Testis (tissue), 3 donors: ENCODE measurements around the gene VKORC1. TPM values are rescaled to one million over a fixed set of nuclear protein-coding genes. Genes with fewer than 3 reads are reported as not detected.

ENCODE experiments used
- DNase-seq: peaks from one replicate; pipeline ENCODE4 v3.0.0-alpha.2; 2019
- H3K27ac ChIP-seq, 2 donors: fragments of 200-600 bp; sonication (generic); one replicate each; pipeline ENCODE4 v1.5.1; 2019
- H3K27me3 ChIP-seq: fragments of 200-600 bp; sonication (generic); one replicate; pipeline ENCODE4 v1.5.1; 2019
- H3K36me3 ChIP-seq: fragments of 200-600 bp; sonication (generic); one replicate; pipeline ENCODE4 v1.5.1; 2017; ENCODE audit warnings: low read depth; ENCODE audit errors: missing control alignments
- H3K4me1 ChIP-seq: fragments of 200-600 bp; sonication (generic); one replicate; pipeline ENCODE4 v1.5.1; 2019
- H3K4me3 ChIP-seq, 2 donors: fragments of 200-600 bp; sonication (generic); one replicate each; pipeline ENCODE4 v1.5.1; 2017 to 2019
- H3K9me3 ChIP-seq: fragments of 200-600 bp; sonication (generic); one replicate; pipeline ENCODE4 v1.5.1; 2017
- POLR2A ChIP-seq: fragments of 450-650 bp; IDR thresholded peaks from one replicate; pipeline ENCODE4 v1.6.1; 2017; ENCODE audit warnings: antibody characterized with exemption, mild to moderate bottlenecking, moderate library complexity
- WGBS, 2 donors: methylation state at CpG; one replicate each; pipeline ENCODE4 v1.1.5; 2018; 5-methylcytosine and 5-hydroxymethylcytosine counted together
- intact Hi-C: fragments of 100-400 bp; cut with DNase I; formaldehyde crosslinking; loops from one replicate; pipeline ENCODE4 v1.15.1; 2023; ENCODE audit warnings: low total_unique reads
- polyA plus RNA-seq: library from polyadenylated mRNA; stranded (reverse); fragments of 350-450 nt; fragmentation: Illumina TruSeq; extraction: RNeasy Lipid Tissue Mini Kit (QIAGEN cat#74804); gene quantifications from one replicate; pipeline ENCODE4 v1.2.3, GENCODE V29; 2014; ENCODE audit warnings: low read depth, low replicate concordance; ENCODE audit not compliant: insufficient read depth
- total RNA-seq, 2 donors: library from RNA; depleted of rRNA; stranded (reverse); fragments of >200 nt; gene quantifications; one replicate each; pipeline ENCODE4 v1.2.3, GENCODE V29; 2016
- TF ChIP-seq, protein P1 (sequence below), 3 experiments: fragments of 450-650 bp in 2 of 3; fragments of 200-600 bp in 1 of 3; sonication (generic) in 1 of 3; IDR thresholded peaks; one replicate each; pipeline ENCODE4 v1.5.1; 2016 to 2019; ENCODE audit warnings: antibody characterized with exemption in 3 of 3, mild to moderate bottlenecking in 2 of 3, moderate library complexity in 1 of 3

The VKORC1 gene
- total and polyA plus RNA-seq, 3 donors from 2014 or later, result 102 to 183 (median 102) TPM

DNA sequence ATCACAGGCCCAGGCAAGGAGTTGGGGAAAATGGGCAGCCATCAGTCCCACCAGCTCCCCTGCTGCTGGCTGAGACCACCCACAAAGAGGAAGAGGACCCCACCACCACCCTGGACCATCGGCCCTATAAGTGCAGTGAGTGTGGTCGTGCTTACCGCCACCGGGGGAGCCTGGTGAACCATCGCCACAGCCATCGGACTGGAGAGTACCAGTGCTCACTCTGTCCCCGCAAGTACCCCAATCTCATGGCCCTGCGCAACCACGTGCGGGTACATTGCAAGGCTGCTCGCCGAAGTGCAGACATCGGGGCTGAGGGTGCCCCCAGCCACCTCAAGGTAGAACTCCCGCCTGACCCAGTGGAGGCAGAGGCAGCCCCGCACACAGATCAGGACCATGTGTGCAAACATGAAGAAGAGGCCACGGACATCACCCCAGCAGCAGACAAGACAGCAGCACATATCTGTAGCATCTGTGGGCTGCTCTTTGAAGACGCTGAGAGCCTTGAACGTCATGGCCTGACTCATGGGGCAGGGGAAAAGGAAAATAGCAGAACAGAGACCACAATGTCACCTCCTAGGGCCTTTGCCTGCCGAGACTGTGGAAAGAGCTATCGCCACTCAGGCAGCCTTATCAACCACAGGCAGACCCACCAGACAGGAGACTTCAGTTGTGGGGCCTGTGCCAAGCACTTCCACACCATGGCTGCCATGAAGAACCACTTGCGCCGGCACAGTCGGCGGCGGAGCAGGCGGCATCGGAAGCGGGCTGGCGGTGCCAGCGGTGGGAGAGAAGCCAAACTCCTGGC, 16.8 kb downstream of the VKORC1 start:
- no peak overlapping the region for H3K4me3 ChIP-seq
- peaks cover 16% of the 10 kb centered on the region for H3K4me1 ChIP-seq
- no peaks in the 10 kb centered on the region for H3K27me3 ChIP-seq
- no peak for DNase-seq
- H3K27ac ChIP-seq, result no peak overlapping the region
- H3K9me3 ChIP-seq, result no peaks in the 10 kb centered on the region
- intact Hi-C loops, result no loop called here
- WGBS, 2 donors, result 93 to 95% methylated on average over 8 to 30 of the region's 30 CpGs
- no peak for TF ChIP-seq POLR2A
- TF ChIP-seq, protein P1, sequence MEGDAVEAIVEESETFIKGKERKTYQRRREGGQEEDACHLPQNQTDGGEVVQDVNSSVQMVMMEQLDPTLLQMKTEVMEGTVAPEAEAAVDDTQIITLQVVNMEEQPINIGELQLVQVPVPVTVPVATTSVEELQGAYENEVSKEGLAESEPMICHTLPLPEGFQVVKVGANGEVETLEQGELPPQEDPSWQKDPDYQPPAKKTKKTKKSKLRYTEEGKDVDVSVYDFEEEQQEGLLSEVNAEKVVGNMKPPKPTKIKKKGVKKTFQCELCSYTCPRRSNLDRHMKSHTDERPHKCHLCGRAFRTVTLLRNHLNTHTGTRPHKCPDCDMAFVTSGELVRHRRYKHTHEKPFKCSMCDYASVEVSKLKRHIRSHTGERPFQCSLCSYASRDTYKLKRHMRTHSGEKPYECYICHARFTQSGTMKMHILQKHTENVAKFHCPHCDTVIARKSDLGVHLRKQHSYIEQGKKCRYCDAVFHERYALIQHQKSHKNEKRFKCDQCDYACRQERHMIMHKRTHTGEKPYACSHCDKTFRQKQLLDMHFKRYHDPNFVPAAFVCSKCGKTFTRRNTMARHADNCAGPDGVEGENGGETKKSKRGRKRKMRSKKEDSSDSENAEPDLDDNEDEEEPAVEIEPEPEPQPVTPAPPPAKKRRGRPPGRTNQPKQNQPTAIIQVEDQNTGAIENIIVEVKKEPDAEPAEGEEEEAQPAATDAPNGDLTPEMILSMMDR (IDR thresholded peaks at IDR 0.05), result no peak
- H3K36me3 ChIP-seq, result no peaks in the 10 kb centered on the region

DNA sequence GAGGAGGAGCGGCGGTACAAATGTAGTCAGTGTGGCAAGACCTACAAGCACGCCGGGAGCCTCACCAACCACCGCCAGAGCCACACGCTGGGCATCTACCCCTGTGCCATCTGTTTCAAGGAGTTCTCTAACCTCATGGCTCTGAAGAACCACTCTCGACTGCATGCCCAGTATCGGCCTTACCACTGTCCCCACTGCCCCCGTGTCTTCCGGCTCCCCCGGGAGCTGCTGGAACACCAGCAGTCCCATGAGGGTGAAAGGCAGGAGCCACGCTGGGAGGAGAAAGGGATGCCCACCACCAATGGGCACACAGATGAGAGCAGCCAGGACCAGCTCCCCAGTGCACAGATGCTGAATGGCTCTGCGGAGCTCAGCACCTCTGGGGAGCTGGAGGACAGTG, 17.6 kb downstream of the VKORC1 start:
- no peak overlapping the region for H3K27ac ChIP-seq
- H3K9me3 ChIP-seq, result no peaks in the 10 kb centered on the region
- H3K36me3 ChIP-seq, result no peaks in the 10 kb centered on the region
- peaks cover 12% of the 10 kb centered on the region for H3K4me1 ChIP-seq
- no peak for DNase-seq
- H3K27me3 ChIP-seq, result no peaks in the 10 kb centered on the region
- intact Hi-C loops, result no loop called here
- TF ChIP-seq POLR2A, result no peak
- TF ChIP-seq, protein P1 (IDR thresholded peaks at IDR 0.05), result no peak
- no peak overlapping the region for H3K4me3 ChIP-seq
- 91% methylated on average over 13 of the region's 13 CpGs; no CpG with 5 or more reads in 1 of the 2 donors for WGBS, 2 donors

DNA sequence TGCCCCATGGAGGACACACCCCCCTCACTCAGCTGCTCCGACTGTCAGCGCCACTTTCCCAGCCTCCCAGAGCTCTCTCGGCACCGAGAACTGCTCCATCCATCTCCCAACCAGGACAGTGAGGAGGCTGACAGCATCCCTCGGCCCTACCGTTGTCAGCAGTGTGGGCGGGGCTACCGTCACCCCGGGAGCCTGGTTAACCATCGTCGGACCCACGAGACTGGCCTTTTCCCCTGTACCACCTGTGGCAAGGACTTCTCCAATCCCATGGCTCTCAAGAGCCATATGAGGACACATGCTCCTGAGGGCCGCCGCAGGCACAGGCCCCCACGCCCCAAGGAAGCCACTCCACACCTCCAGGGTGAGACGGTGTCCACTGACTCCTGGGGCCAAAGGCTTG, 18.3 kb downstream of the VKORC1 start:
- Histone ChIP-seq H3K4me1 (peaks cover 16% of the 10 kb centered on the region), H3K27ac (no peak overlapping the region), H3K9me3 (no peaks in the 10 kb centered on the region), H3K36me3 (no peaks in the 10 kb centered on the region), H3K4me3 (no peak overlapping the region), H3K27me3 (no peaks in the 10 kb centered on the region)
- TF ChIP-seq POLR2A, result no peak
- TF ChIP-seq, protein P1 (IDR thresholded peaks at IDR 0.05), result no peak
- intact Hi-C loops, result no loop called here
- WGBS, 2 donors, result 70 to 81% methylated on average over 13 to 16 of the region's 16 CpGs
- DNase-seq, result no peak

DNA sequence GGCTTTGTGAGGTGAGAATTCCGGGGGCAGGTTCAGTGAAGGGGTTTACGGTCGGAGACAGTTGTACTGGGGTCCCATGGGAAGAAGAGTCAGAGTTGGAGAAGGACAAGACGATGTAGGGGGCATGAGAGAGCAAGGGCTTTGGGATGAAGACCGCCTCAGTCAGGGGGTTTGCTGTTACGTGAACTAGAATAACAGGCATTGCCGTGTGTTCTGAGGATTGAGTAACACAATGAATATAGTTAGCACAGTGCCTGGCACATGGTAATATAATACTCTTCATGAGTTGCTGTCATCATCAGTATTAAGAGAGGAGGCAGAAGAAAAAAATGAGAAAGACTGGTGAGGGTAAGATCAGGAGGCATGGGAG, 19.8 kb downstream of the VKORC1 start:
- WGBS, 2 donors, result 1% methylated on average over 7 of the region's 7 CpGs
- no peak for DNase-seq
- no peaks in the 10 kb centered on the region for H3K9me3 ChIP-seq
- peaks cover 16% of the 10 kb centered on the region for H3K4me1 ChIP-seq
- H3K27ac ChIP-seq, result peak overlapping the region; percentile 84 to 94
- intact Hi-C loops, result no loop called here
- TF ChIP-seq POLR2A, result no peak
- TF ChIP-seq, protein P1 (IDR thresholded peaks at IDR 0.05), result no peak
- H3K4me3 ChIP-seq, result peak overlapping the region; percentile 98 to 99
- no peaks in the 10 kb centered on the region for H3K27me3 ChIP-seq
- H3K36me3 ChIP-seq, result no peaks in the 10 kb centered on the region
